ENCODE data around the gene MANSC4. TPM values are rescaled to one million over a fixed set of nuclear protein-coding genes. Genes with fewer than 3 reads are reported as not detected.

The MANSC4 gene
- total RNA-seq, 1 donor from 2014 or later: not detected

GRCh38 chr12:27772328-27773049 lies 7.5 kb downstream of the MANSC4 start:
- H3K27ac ChIP-seq: no peak overlapping the region
- H3K4me3 ChIP-seq: no peak overlapping the region
- intact Hi-C loops (cut with DNase I): no loop called here
- no peaks in the 10 kb centered on the region for H3K4me1 ChIP-seq
- no peaks in the 10 kb centered on the region for H3K27me3 ChIP-seq
- no peaks in the 10 kb centered on the region for H3K36me3 ChIP-seq
- H3K9me3 ChIP-seq: no peaks in the 10 kb centered on the region
- no peak for TF ChIP-seq POLR2AphosphoS5 (IDR thresholded peaks at IDR 0.05; ENCODE audit: insufficient read depth in 1 of 2, low read depth in 1 of 2)
- TF ChIP-seq, protein P1, sequence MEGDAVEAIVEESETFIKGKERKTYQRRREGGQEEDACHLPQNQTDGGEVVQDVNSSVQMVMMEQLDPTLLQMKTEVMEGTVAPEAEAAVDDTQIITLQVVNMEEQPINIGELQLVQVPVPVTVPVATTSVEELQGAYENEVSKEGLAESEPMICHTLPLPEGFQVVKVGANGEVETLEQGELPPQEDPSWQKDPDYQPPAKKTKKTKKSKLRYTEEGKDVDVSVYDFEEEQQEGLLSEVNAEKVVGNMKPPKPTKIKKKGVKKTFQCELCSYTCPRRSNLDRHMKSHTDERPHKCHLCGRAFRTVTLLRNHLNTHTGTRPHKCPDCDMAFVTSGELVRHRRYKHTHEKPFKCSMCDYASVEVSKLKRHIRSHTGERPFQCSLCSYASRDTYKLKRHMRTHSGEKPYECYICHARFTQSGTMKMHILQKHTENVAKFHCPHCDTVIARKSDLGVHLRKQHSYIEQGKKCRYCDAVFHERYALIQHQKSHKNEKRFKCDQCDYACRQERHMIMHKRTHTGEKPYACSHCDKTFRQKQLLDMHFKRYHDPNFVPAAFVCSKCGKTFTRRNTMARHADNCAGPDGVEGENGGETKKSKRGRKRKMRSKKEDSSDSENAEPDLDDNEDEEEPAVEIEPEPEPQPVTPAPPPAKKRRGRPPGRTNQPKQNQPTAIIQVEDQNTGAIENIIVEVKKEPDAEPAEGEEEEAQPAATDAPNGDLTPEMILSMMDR (IDR thresholded peaks at IDR 0.05): no peak
- no peak for TF ChIP-seq POLR2A (IDR thresholded peaks at IDR 0.05)
- no peak for DNase-seq (ENCODE audit: extremely low spot score in 2 of 2)

DNA sequence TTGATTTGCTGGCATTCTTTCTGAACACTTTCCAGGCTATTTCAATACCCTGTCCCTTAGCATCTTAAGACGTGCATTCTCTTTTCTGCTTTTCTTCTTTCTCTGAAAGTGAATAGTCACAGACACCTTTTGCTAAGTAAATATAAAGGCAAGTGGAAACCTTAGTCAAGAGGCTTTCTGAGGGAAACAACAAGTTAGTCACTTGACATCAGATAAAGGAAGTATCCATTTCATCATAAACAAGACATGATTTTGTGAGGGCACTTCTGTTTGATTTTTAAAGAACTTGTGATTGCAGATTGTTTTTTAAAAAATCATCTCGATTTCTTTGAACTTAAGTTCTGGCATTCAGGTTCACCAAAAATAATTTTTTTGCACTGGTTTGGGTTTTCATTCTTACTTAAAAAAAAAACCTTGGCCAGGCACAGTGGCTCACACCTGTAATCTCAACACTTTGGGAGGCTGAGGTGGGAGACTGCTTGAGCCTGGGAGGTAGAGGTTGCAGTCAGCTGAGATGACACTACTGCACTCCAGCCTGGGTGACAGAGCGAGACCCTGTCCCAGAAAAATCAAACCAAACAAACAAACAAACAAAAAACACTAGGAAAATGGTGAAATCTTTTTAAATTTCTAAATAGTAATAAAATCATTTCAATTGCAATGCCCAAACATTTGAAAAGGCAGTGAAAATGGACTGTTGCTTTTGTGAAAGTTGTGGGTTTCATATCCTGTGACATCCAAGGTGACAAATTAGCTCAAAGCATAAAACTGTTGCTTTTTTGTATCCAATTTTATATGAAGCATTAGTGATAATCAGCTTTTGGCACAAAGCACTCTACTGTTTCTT lies 8.3 kb downstream of the MANSC4 start:
- Histone ChIP-seq H3K27ac (no peak overlapping the region), H3K27me3 (no peaks in the 10 kb centered on the region), H3K9me3 (no peaks in the 10 kb centered on the region), H3K4me3 (no peak overlapping the region), H3K36me3 (no peaks in the 10 kb centered on the region), H3K4me1 (no peaks in the 10 kb centered on the region)
- intact Hi-C loops (cut with DNase I): no loop called here
- no peak for DNase-seq (ENCODE audit: extremely low spot score in 2 of 2)
- TF ChIP-seq POLR2A (IDR thresholded peaks at IDR 0.05): no peak
- TF ChIP-seq, protein P1 (IDR thresholded peaks at IDR 0.05): no peak
- no peak for TF ChIP-seq POLR2AphosphoS5 (IDR thresholded peaks at IDR 0.05; ENCODE audit: insufficient read depth in 1 of 2, low read depth in 1 of 2)

GRCh38 chr12:27769142-27769673 lies 10.8 kb downstream of the MANSC4 start:
- intact Hi-C loops (cut with DNase I): no loop called here
- TF ChIP-seq, protein P1 (IDR thresholded peaks at IDR 0.05): no peak
- TF ChIP-seq POLR2AphosphoS5 (IDR thresholded peaks at IDR 0.05; ENCODE audit: insufficient read depth in 1 of 2, low read depth in 1 of 2) (no peak), POLR2A (IDR thresholded peaks at IDR 0.05) (no peak)
- no peak for DNase-seq (ENCODE audit: extremely low spot score in 2 of 2)
- no peaks in the 10 kb centered on the region for H3K4me1 ChIP-seq
- H3K27me3 ChIP-seq: no peaks in the 10 kb centered on the region
- no peaks in the 10 kb centered on the region for H3K9me3 ChIP-seq
- H3K27ac ChIP-seq: no peak overlapping the region
- H3K4me3 ChIP-seq: no peak overlapping the region
- H3K36me3 ChIP-seq: no peaks in the 10 kb centered on the region

GRCh38 chr12:27766587-27766986 lies 13.4 kb downstream of the MANSC4 start:
- TF ChIP-seq, protein P1 (IDR thresholded peaks at IDR 0.05): no peak
- no peak for TF ChIP-seq POLR2A (IDR thresholded peaks at IDR 0.05)
- TF ChIP-seq POLR2AphosphoS5 (IDR thresholded peaks at IDR 0.05; ENCODE audit: insufficient read depth in 1 of 2, low read depth in 1 of 2): no peak
- Histone ChIP-seq H3K9me3 (no peaks in the 10 kb centered on the region), H3K4me1 (no peaks in the 10 kb centered on the region), H3K36me3 (no peaks in the 10 kb centered on the region), H3K4me3 (no peak overlapping the region), H3K27me3 (no peaks in the 10 kb centered on the region), H3K27ac (no peak overlapping the region)
- intact Hi-C loops (cut with DNase I): no loop called here
- DNase-seq (ENCODE audit: extremely low spot score in 2 of 2): no peak
